Right ventricle myocardium inferior (tissue), 1 donor: ENCODE measurements around the gene PPP4R2. TPM values are rescaled to one million over a fixed set of nuclear protein-coding genes. Genes with fewer than 3 reads are reported as not detected.
"Not testable (repeated sequence)": the region's sequence is repeated elsewhere in the genome, so short reads cannot be mapped to it uniquely, and the experiment has no call there.

Source experiments
- ATAC-seq: fragments of 200-7000 bp; cut with Tn5 transposase; one replicate; pipeline ENCODE4 v1.9.1; 2020; ENCODE audit warnings: mild to moderate bottlenecking, moderate library complexity
- DNase-seq: peaks from one replicate; pipeline ENCODE4 v3.0.0; 2021; ENCODE audit errors: missing footprints
- intact Hi-C: fragments of 100-400 bp; cut with DNase I; formaldehyde crosslinking; loops from one replicate; pipeline ENCODE4 v1.11.0; 2022
- total RNA-seq: library from RNA; stranded (reverse); fragmentation: NEBNext Ultra II Directional; extraction: Animal tissue kit (Norgen Biotek cat#: 25700); gene quantifications from one replicate; pipeline ENCODE4 v1.2.1, GENCODE V29; 2021
- donor health status: DM: no; HTN: yes; CAD: no; lungs with severe emphysema.

Gene PPP4R2
- total RNA-seq, 1 donor from 2014 or later = 52.8 TPM

- no peak for ATAC-seq
- no peak for DNase-seq
- intact Hi-C loops = no loop called here
Measured at GRCh38 chr3:72973031-72973723, 23.4 kb upstream of the PPP4R2 start.

GRCh38 chr3:72973786-72974185, 22.8 kb upstream of the PPP4R2 start:
- no peak for ATAC-seq
- intact Hi-C loops = no loop called here
- DNase-seq = no peak

- ATAC-seq (no peak), DNase-seq (no peak)
- intact Hi-C loops = no loop called here
Measured at GRCh38 chr3:72974956-72975355, 21.7 kb upstream of the PPP4R2 start.

GRCh38 chr3:72976281-72976741, 20.3 kb upstream of the PPP4R2 start:
- ATAC-seq (no peak), DNase-seq (no peak)
- intact Hi-C loops = no loop called here

- ATAC-seq (no peak), DNase-seq (no peak)
- intact Hi-C loops = no loop called here
Measured at GRCh38 chr3:72977060-72977808, 19.4 kb upstream of the PPP4R2 start.

- ATAC-seq (no peak), DNase-seq (no peak)
- intact Hi-C loops = no loop called here
Measured at GRCh38 chr3:72982609-72983366, 13.8 kb upstream of the PPP4R2 start.

- DNase-seq = no peak
- ATAC-seq = no peak
- intact Hi-C loops = no loop called here
Measured at GRCh38 chr3:72985576-72985975, 11.0 kb upstream of the PPP4R2 start.

GRCh38 chr3:72990701-72991395, 5.8 kb upstream of the PPP4R2 start:
- ATAC-seq = no peak
- intact Hi-C loops = no loop called here
- DNase-seq = no peak

- no peak for DNase-seq
- no peak for ATAC-seq
- intact Hi-C loops = no loop called here
Measured at GRCh38 chr3:72991522-72991921, 5.1 kb upstream of the PPP4R2 start.

- DNase-seq (no peak), ATAC-seq (no peak)
- intact Hi-C loops = no loop called here
Measured at GRCh38 chr3:72993391-72993790, 3.2 kb upstream of the PPP4R2 start.

GRCh38 chr3:72995337-72995736, 1.3 kb upstream of the PPP4R2 start:
- intact Hi-C loops = loop anchor here (5.0 kb wide), 1 partner anchor 148 kb away; the partner anchor contains the start of gene SHQ1
- ATAC-seq (no peak), DNase-seq (no peak)

- intact Hi-C loops = loop anchor here (2.0 to 5.0 kb wide), 4 partner anchors 35 to 149 kb away; partner anchors contain the start of gene SHQ1
Measured at GRCh38 chr3:72996121-72996472, 514 bp upstream of the PPP4R2 start.

GRCh38 chr3:72997421-72997961, 880 bp downstream of the PPP4R2 start:
- intact Hi-C loops = loop anchor here (2.0 to 5.0 kb wide), 4 partner anchors 37 to 150 kb away; partner anchors contain the start of gene SHQ1
- ATAC-seq = peak; percentile 3

More at GRCh38 chr3:72996121-72996472, 514 bp upstream of the PPP4R2 start:
- DNase-seq = no peak
- no peak for ATAC-seq

GRCh38 chr3:72998466-72998865, 1.9 kb downstream of the PPP4R2 start:
- intact Hi-C loops = loop anchor here (5.0 kb wide), 1 partner anchor 151 kb away; the partner anchor contains the start of gene SHQ1
- ATAC-seq (no peak), DNase-seq (no peak)

More at GRCh38 chr3:72997421-72997961, 880 bp downstream of the PPP4R2 start:
- no peak for DNase-seq

- ATAC-seq (no peak), DNase-seq (no peak)
Measured at GRCh38 chr3:72999951-73000350, 3.3 kb downstream of the PPP4R2 start.

GRCh38 chr3:73003050-73003449, 6.4 kb downstream of the PPP4R2 start:
- intact Hi-C loops, DNase-seq, ATAC-seq: not testable (repeated sequence)

More at GRCh38 chr3:72999951-73000350, 3.3 kb downstream of the PPP4R2 start:
- intact Hi-C loops = loop anchor here (5.0 kb wide), 1 partner anchor 153 kb away; the partner anchor contains the start of gene SHQ1

GRCh38 chr3:73004316-73004715, 7.7 kb downstream of the PPP4R2 start:
- DNase-seq (no peak), ATAC-seq (no peak)
- intact Hi-C loops = no loop called here

- intact Hi-C loops = no loop called here
- DNase-seq = no peak
- no peak for ATAC-seq
Measured at GRCh38 chr3:73007992-73008712, 11.5 kb downstream of the PPP4R2 start.
